Progenitor cell of endocrine pancreas (in vitro differentiated cells): Measurements from ENCODE around the gene FBP1. TPM values are rescaled to one million over a fixed set of nuclear protein-coding genes. Genes with fewer than 3 reads are reported as not detected.

Source experiments
- DNase-seq: peaks from one replicate; pipeline ENCODE4 v3.0.0; 2021; ENCODE audit warnings: low spot score; ENCODE audit not compliant: unreplicated experiment
- H3K27ac Mint-ChIP-seq: 2 replicates; pipeline ENCODE4 v1.8.0; 2021; ENCODE audit warnings: mild to moderate bottlenecking, moderate library complexity, mixed read lengths
- H3K27me3 Mint-ChIP-seq: 2 replicates; pipeline ENCODE4 v1.8.0; 2021; ENCODE audit warnings: mixed read lengths
- H3K36me3 Mint-ChIP-seq: 2 replicates; pipeline ENCODE4 v1.8.0; 2022; ENCODE audit warnings: mixed read lengths; ENCODE audit not compliant: insufficient read depth
- H3K4me1 Mint-ChIP-seq: 2 replicates; pipeline ENCODE4 v1.8.0; 2021; ENCODE audit warnings: low read depth, mixed read lengths
- H3K4me3 Mint-ChIP-seq: 2 replicates; pipeline ENCODE4 v1.8.0; 2021; ENCODE audit warnings: low read depth, mild to moderate bottlenecking, moderate library complexity, mixed read lengths
- H3K9me3 Mint-ChIP-seq: 2 replicates; pipeline ENCODE4 v1.8.0; 2021; ENCODE audit warnings: low read depth, mixed read lengths
- total RNA-seq: library from RNA; stranded (reverse); gene quantifications from 2 replicates; pipeline ENCODE4 v1.2.1, GENCODE V29; 2021
- TF ChIP-seq, protein P1 (sequence below): fragments of 200-600 bp; sonication (generic); IDR thresholded peaks from one replicate; pipeline ENCODE4 v1.5.0; 2021; ENCODE audit warnings: antibody characterized with exemption, mild to moderate bottlenecking; ENCODE audit not compliant: unreplicated experiment

Gene FBP1
- total RNA-seq, 1 donor from 2014 or later: 4.6 TPM

DNA sequence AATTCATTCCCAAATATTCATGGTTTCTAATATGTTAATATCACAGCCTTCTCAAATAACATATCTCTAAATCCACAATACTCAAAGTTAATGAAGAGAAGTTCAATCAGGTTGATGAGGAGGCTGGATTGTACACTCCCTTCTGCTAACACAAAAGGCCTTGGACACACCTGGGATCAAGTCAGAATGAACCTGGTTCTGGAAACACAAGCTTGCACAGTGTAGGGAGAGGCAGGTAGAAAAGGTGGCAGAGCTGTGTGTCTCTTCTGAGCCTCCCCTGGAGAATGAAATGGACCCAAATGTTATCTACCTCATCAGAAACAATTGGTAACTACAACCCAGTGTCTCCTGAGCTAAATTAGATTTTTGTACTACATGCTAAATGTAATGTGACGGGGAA, 40.7 kb upstream of the FBP1 start:
- Mint-ChIP-seq H3K27ac (no peak overlapping the region), H3K27me3 (peaks cover 15% of the 10 kb centered on the region), H3K4me3 (no peak overlapping the region), H3K36me3 (no peaks in the 10 kb centered on the region), H3K4me1 (no peaks in the 10 kb centered on the region), H3K9me3 (no peaks in the 10 kb centered on the region)
- TF ChIP-seq, protein P1, sequence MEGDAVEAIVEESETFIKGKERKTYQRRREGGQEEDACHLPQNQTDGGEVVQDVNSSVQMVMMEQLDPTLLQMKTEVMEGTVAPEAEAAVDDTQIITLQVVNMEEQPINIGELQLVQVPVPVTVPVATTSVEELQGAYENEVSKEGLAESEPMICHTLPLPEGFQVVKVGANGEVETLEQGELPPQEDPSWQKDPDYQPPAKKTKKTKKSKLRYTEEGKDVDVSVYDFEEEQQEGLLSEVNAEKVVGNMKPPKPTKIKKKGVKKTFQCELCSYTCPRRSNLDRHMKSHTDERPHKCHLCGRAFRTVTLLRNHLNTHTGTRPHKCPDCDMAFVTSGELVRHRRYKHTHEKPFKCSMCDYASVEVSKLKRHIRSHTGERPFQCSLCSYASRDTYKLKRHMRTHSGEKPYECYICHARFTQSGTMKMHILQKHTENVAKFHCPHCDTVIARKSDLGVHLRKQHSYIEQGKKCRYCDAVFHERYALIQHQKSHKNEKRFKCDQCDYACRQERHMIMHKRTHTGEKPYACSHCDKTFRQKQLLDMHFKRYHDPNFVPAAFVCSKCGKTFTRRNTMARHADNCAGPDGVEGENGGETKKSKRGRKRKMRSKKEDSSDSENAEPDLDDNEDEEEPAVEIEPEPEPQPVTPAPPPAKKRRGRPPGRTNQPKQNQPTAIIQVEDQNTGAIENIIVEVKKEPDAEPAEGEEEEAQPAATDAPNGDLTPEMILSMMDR: no peak
- no peak for DNase-seq

DNA sequence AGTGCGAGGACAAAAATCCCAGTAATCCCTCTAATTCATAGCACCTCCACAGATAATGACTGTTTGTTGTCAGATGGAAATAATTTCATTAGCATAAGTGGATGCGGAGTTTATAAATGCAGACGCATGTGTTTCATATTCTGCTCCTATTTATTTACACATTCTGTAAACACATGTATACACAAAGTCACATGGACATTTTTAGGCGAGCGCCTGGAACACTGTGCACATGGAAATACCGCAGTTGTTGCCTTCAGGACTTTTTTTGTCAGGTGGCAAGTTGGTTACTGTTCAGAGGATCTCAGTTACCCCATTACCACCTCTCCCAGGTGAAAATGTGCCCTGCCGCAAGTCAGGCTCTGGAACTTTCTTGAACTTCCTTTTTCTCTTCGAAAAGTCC, 40.3 kb upstream of the FBP1 start:
- H3K36me3 Mint-ChIP-seq: no peaks in the 10 kb centered on the region
- no peaks in the 10 kb centered on the region for H3K9me3 Mint-ChIP-seq
- no peak overlapping the region for H3K27ac Mint-ChIP-seq
- TF ChIP-seq, protein P1: no peak
- no peak for DNase-seq
- H3K4me3 Mint-ChIP-seq: no peak overlapping the region
- H3K27me3 Mint-ChIP-seq: peaks cover 15% of the 10 kb centered on the region
- H3K4me1 Mint-ChIP-seq: no peaks in the 10 kb centered on the region

DNA sequence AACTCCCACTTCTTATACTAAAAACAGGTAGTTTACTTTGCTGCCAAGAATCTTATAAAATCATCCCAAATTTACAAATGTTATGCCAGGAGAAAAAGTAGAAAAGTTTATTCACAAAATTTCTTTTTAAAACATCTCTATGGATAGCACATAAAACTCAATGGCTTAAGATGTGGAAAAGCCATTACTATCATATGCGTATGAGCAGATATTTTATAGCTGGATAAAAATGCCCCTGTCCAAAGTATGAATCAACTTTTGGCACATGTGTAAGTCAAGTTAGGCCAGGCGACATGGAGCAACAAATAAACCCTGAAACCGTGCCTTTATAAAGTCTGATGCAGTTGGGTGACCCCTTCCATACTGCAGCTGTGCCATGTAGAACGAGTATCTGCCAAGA, 38.6 kb upstream of the FBP1 start:
- Mint-ChIP-seq H3K9me3 (no peaks in the 10 kb centered on the region), H3K27ac (no peak overlapping the region), H3K27me3 (peaks cover 15% of the 10 kb centered on the region), H3K4me3 (no peak overlapping the region), H3K4me1 (no peaks in the 10 kb centered on the region), H3K36me3 (no peaks in the 10 kb centered on the region)
- TF ChIP-seq, protein P1: no peak
- no peak for DNase-seq

DNA sequence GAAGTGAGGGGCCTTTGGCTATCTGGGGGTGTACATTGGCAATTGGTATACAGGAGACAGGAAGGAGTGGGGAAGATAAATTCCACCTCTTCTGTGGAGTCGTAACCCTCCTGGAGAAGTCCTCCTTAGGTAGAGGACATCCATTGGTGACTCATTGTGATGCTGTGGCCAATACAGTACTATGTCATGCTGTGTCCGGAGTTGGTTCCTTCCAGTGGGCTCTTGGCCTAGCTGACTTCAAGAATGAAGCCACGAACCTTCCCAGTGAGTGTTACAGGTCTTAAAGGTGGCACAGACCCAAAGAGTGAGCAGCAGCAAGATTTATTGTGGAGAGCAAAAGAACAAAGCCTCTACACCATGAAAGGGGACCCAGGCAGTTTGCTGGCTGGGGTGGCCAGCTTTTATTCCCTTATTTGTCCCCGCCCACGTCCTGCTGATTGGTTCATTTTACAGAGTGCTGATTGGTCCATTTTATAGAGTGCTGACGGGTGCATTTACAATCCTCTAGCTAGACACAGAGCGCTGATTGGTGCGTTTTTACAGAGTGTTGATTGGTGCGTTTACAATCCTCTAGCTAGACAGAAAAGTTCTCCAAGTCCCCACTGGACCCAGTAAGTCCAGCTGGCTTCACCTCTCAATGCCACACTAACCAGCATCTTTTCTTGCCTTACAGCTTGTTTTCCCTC, 37.3 kb upstream of the FBP1 start:
- DNase-seq: no peak
- Mint-ChIP-seq H3K36me3 (no peaks in the 10 kb centered on the region), H3K4me1 (no peaks in the 10 kb centered on the region), H3K27ac (no peak overlapping the region), H3K4me3 (no peak overlapping the region), H3K27me3 (peaks cover 15% of the 10 kb centered on the region), H3K9me3 (no peaks in the 10 kb centered on the region)
- TF ChIP-seq, protein P1: no peak

DNA sequence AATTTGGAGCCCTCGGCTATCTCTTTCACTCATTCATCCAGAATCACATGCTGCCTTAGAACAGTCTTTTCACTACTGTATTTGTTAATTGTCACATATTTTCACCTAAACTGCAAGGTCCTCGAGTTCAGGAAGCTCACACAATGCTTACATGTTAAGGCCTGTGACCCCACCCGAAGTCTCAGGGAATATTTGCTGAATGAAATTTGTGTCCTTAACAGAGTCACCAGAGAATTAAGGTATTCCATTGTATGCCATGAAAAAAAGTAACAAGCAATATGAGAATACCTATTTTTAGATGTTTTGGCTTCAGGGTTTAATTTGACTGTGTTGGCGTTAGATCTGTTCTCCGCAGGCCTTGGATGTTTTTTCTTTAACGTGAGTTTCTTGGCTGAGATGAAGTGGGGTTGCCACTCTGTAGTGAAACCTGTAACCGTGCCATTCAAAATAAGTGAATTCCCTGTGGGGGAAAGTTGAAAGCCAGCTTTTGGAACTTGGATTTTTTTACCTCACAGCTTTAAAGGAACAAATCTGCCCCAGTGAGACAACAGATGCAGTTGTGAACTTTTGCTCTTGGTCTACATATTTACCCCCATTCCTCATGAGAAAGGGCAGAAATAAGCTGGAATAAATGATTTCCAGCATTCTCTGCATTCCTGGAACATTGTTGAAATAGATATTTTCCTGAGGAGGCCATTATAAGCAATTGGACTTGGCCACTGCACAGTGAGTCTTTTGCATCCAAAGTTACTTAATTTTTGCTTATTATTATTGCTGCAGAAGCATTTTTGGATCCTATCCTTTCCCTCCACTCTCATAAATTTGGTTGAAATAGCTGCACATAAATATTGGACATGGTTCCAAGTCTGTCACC, 35.9 kb upstream of the FBP1 start:
- no peaks in the 10 kb centered on the region for H3K4me1 Mint-ChIP-seq

More for the DNA sequence above, 35.9 kb upstream of the FBP1 start:
- Mint-ChIP-seq H3K27ac (no peak overlapping the region), H3K9me3 (no peaks in the 10 kb centered on the region), H3K4me3 (no peak overlapping the region), H3K27me3 (peaks cover 12% of the 10 kb centered on the region), H3K36me3 (no peaks in the 10 kb centered on the region)
- DNase-seq: no peak
- TF ChIP-seq, protein P1: no peak
